Ectodermal cell (in vitro differentiated cells): Measurements from ENCODE around the gene PEX5L.

Experiments used
- H3K27ac ChIP-seq: 2 replicates; pipeline ENCODE4 v1.7.0; 2013; ENCODE audit warnings: mild to moderate bottlenecking, low read depth, low read length; ENCODE audit not compliant: insufficient read depth, poor library complexity, severe bottlenecking
- H3K27me3 ChIP-seq: 2 replicates; pipeline ENCODE4 v1.7.0; 2013; ENCODE audit warnings: mild to moderate bottlenecking, low read length; ENCODE audit not compliant: insufficient read depth, control insufficient read depth, poor library complexity, severe bottlenecking
- H3K36me3 ChIP-seq: one replicate; pipeline ENCODE4 v1.7.0; 2013; ENCODE audit warnings: low read length; ENCODE audit not compliant: control insufficient read depth, insufficient read depth
- H3K4me1 ChIP-seq: one replicate; pipeline ENCODE4 v1.7.0; 2013; ENCODE audit warnings: low read length; ENCODE audit not compliant: control insufficient read depth, insufficient read depth
- H3K4me3 ChIP-seq: 2 replicates; pipeline ENCODE4 v1.7.0; 2013; ENCODE audit warnings: low read depth, low read length, control low read depth; ENCODE audit not compliant: insufficient read depth
- H3K9me3 ChIP-seq: 2 replicates; pipeline ENCODE4 v1.7.0; 2013; ENCODE audit warnings: mild to moderate bottlenecking, low read length, moderate library complexity; ENCODE audit not compliant: control insufficient read depth
- WGBS, 2 experiments: methylation state at CpG; one replicate each; pipeline ENCODE4 v1.1.7; 2013; ENCODE audit warnings: missing lambda C conversion rate in 2 of 2; 5-methylcytosine and 5-hydroxymethylcytosine counted together

Gene PEX5L

GRCh38 chr3:179948740-179949139 is 88.0 kb downstream of the PEX5L start:
- Histone ChIP-seq H3K4me3 (no peak overlapping the region), H3K27ac (no peak overlapping the region), H3K4me1 (no peaks in the 10 kb centered on the region), H3K36me3 (no peaks in the 10 kb centered on the region), H3K9me3 (no peaks in the 10 kb centered on the region), H3K27me3 (no peaks in the 10 kb centered on the region)
- 87 to 95% methylated on average over 4 to 6 of the region's 7 CpGs for WGBS, 2 experiments

GRCh38 chr3:179945569-179945968 is 91.2 kb downstream of the PEX5L start:
- H3K27ac ChIP-seq = no peak overlapping the region
- 85 to 86% methylated on average over 7 of the region's 7 CpGs for WGBS, 2 experiments
- H3K4me3 ChIP-seq = no peak overlapping the region
- H3K27me3 ChIP-seq = no peaks in the 10 kb centered on the region
- no peaks in the 10 kb centered on the region for H3K4me1 ChIP-seq
- no peaks in the 10 kb centered on the region for H3K9me3 ChIP-seq
- no peaks in the 10 kb centered on the region for H3K36me3 ChIP-seq

- Histone ChIP-seq H3K9me3 (no peaks in the 10 kb centered on the region), H3K27ac (no peak overlapping the region), H3K27me3 (no peaks in the 10 kb centered on the region), H3K36me3 (no peaks in the 10 kb centered on the region), H3K4me1 (no peaks in the 10 kb centered on the region), H3K4me3 (no peak overlapping the region)
- 85 to 87% methylated on average over 6 of the region's 6 CpGs for WGBS, 2 experiments
Observed at GRCh38 chr3:179943117-179943880, 93.4 kb downstream of the PEX5L start.

- no peaks in the 10 kb centered on the region for H3K36me3 ChIP-seq
- no peaks in the 10 kb centered on the region for H3K9me3 ChIP-seq
- no peaks in the 10 kb centered on the region for H3K4me1 ChIP-seq
- H3K4me3 ChIP-seq = peak overlapping the region; percentile 12
- no peaks in the 10 kb centered on the region for H3K27me3 ChIP-seq
- H3K27ac ChIP-seq = no peak overlapping the region
- 63 to 64% methylated on average over 9 of the region's 11 CpGs for WGBS, 2 experiments
Observed at GRCh38 chr3:179942553-179943075, 94.1 kb downstream of the PEX5L start.

- no peaks in the 10 kb centered on the region for H3K27me3 ChIP-seq
- H3K27ac ChIP-seq = no peak overlapping the region
- no peaks in the 10 kb centered on the region for H3K36me3 ChIP-seq
- no peaks in the 10 kb centered on the region for H3K4me1 ChIP-seq
- no peak overlapping the region for H3K4me3 ChIP-seq
- no peaks in the 10 kb centered on the region for H3K9me3 ChIP-seq
- 84 to 96% methylated on average over 2 of the region's 2 CpGs for WGBS, 2 experiments
Observed at GRCh38 chr3:179935710-179936109, 101.0 kb downstream of the PEX5L start.

GRCh38 chr3:179933914-179934313 is 102.8 kb downstream of the PEX5L start:
- Histone ChIP-seq H3K4me1 (no peaks in the 10 kb centered on the region), H3K27ac (no peak overlapping the region), H3K9me3 (no peaks in the 10 kb centered on the region), H3K4me3 (no peak overlapping the region), H3K36me3 (no peaks in the 10 kb centered on the region), H3K27me3 (no peaks in the 10 kb centered on the region)
- WGBS, 2 experiments = 91 to 94% methylated on average over 4 of the region's 4 CpGs

- no peaks in the 10 kb centered on the region for H3K9me3 ChIP-seq
- WGBS, 2 experiments = 93 to 98% methylated on average over 4 of the region's 4 CpGs
- peaks cover 7% of the 10 kb centered on the region for H3K4me1 ChIP-seq
- no peaks in the 10 kb centered on the region for H3K27me3 ChIP-seq
- H3K27ac ChIP-seq = no peak overlapping the region
- no peaks in the 10 kb centered on the region for H3K36me3 ChIP-seq
- H3K4me3 ChIP-seq = no peak overlapping the region
Observed at GRCh38 chr3:179933080-179933479, 103.7 kb downstream of the PEX5L start.

- no peaks in the 10 kb centered on the region for H3K9me3 ChIP-seq
- H3K4me1 ChIP-seq = peaks cover 7% of the 10 kb centered on the region
- no peak overlapping the region for H3K27ac ChIP-seq
- H3K4me3 ChIP-seq = no peak overlapping the region
- H3K27me3 ChIP-seq = no peaks in the 10 kb centered on the region
- WGBS, 2 experiments = no CpG with 5 or more reads among the region's 1 CpG
- H3K36me3 ChIP-seq = no peaks in the 10 kb centered on the region
Observed at GRCh38 chr3:179932674-179933073, 104.1 kb downstream of the PEX5L start.

GRCh38 chr3:179929091-179929529 is 107.6 kb downstream of the PEX5L start:
- H3K27me3 ChIP-seq = no peaks in the 10 kb centered on the region
- H3K27ac ChIP-seq = no peak overlapping the region
- 16 to 33% methylated on average over 1 of the region's 1 CpG for WGBS, 2 experiments
- no peak overlapping the region for H3K4me3 ChIP-seq
- H3K4me1 ChIP-seq = peaks cover 7% of the 10 kb centered on the region
- no peaks in the 10 kb centered on the region for H3K36me3 ChIP-seq
- H3K9me3 ChIP-seq = no peaks in the 10 kb centered on the region

GRCh38 chr3:179927191-179927590 is 109.5 kb downstream of the PEX5L start:
- WGBS, 2 experiments = 78 to 84% methylated on average over 3 of the region's 3 CpGs
- no peak overlapping the region for H3K4me3 ChIP-seq
- no peaks in the 10 kb centered on the region for H3K9me3 ChIP-seq
- H3K27ac ChIP-seq = no peak overlapping the region
- H3K27me3 ChIP-seq = no peaks in the 10 kb centered on the region
- peaks cover 7% of the 10 kb centered on the region for H3K4me1 ChIP-seq
- H3K36me3 ChIP-seq = no peaks in the 10 kb centered on the region
